ENCODE measurements around the gene DGKE.

- TF ChIP-seq REST (IDR thresholded peaks at IDR 0.05; ENCODE audit: insufficient read depth in 1 of 2, low read depth in 2 of 2, low read length in 2 of 2) (no peak), POLR2AphosphoS5 (IDR thresholded peaks at IDR 0.05; ENCODE audit: low read depth, low read length) (no peak), SIN3A (IDR thresholded peaks at IDR 0.05; ENCODE audit: borderline replicate concordance, insufficient read depth, low read length) (no peak), TAF1 (IDR thresholded peaks at IDR 0.05; ENCODE audit: borderline replicate concordance, insufficient read depth, low read length) (no peak), FOXP2 (optimal IDR thresholded peaks at IDR 0.05; ENCODE audit: borderline replicate concordance, extremely low read depth, extremely low read length, insufficient read depth) (no peak)
These were observed 64.9 kb downstream of the DGKE start for GRCh38 chr17:56898874-56899273.
